ENCODE results near the gene TP53TG5. TPM values are rescaled to one million over a fixed set of nuclear protein-coding genes. Genes with fewer than 3 reads are reported as not detected.

TP53TG5 gene
- total RNA-seq, 1 experiment from 2014 or later: 0.69 TPM

DNA sequence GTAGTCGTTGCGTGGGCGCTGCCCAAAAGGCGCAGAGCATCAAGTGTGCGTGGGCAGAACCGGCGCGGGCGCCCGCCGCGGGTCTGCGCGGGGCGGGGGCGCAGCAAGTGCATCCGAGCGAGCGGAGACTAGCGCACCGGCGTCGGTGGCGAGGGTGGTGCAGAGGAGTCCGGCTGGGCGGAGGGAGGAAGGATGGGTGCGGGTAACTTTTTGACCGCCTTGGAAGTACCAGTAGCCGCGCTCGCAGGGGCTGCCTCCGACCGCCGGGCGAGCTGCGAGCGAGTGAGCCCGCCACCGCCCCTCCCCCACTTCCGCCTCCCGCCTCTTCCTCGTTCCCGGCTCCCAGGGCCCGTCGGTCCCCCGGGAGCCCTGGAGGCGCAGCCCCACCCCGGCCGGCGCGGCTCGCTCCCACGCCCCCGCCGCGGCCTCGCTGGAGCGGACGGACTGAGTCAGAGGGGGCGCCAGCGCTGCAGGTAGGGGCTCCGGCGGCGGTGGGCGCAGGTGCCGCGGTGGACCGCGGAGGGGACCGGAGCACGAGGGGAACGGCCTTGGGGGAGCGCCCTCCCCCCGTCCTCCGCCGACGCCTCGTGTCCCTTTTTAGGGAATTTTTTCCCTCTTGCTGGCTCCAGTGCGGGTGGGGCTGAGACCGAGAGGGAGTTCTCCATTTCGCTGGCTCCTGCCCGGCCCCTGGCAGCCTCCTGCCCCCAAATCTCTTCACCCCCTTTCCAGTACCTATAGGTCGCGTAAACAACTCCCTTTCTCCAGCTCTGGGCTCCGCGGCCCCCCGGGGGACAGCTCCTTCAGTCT, 28.3 kb upstream of the TP53TG5 start:
- TF ChIP-seq CTCF (conservative IDR thresholded peaks at IDR 0.05; ENCODE audit: low read depth, low read length) (0 out of 2 replicates have a peak, but pooled peaks have one; percentile 12), EZH2 (IDR thresholded peaks at IDR 0.05; ENCODE audit: borderline replicate concordance, low read depth, low read length, poor library complexity, severe bottlenecking) (no peak)
- ChIA-PET POLR2A (ENCODE audit: low non-redundant PET) (interaction anchor here (0.5 kb wide), 1 partner anchor 51 kb away, joined by 6 read pairs; no protein-coding TSS in a partner anchor), CTCF (interaction anchor here (1.0 to 1.4 kb wide), 2 partner anchors 34 to 44 kb away, joined by 3 read pairs; partner anchors contain the start of gene SYS1)
- Histone ChIP-seq H3K9me3 (ENCODE audit: low read depth, low read length, poor library complexity, severe bottlenecking) (no peaks in the 10 kb centered on the region), H3K27ac (ENCODE audit: low read depth, low read length, poor library complexity, severe bottlenecking) (peak overlapping the region; percentile 83), H3K36me3 (ENCODE audit: insufficient read depth, low read length, poor library complexity, severe bottlenecking) (peaks cover 18% of the 10 kb centered on the region), H3K4me3 (ENCODE audit: low read depth, low read length, poor library complexity, severe bottlenecking) (peak overlapping the region; percentile 76), H3K27me3 (replicated peaks; ENCODE audit: insufficient read depth, low read depth, low read length, poor library complexity) (no peaks in the 10 kb centered on the region), H3K4me1 (ENCODE audit: insufficient read depth, low read length, poor library complexity, severe bottlenecking) (peaks cover 9% of the 10 kb centered on the region)
- BruUV-seq (replicated peaks): no TSS peak
- DNase-seq (ENCODE audit: low spot score): peak; percentile 76
- intact Hi-C loops (cut with micrococcal nuclease; ENCODE audit: unreplicated experiment): no loop called here

DNA sequence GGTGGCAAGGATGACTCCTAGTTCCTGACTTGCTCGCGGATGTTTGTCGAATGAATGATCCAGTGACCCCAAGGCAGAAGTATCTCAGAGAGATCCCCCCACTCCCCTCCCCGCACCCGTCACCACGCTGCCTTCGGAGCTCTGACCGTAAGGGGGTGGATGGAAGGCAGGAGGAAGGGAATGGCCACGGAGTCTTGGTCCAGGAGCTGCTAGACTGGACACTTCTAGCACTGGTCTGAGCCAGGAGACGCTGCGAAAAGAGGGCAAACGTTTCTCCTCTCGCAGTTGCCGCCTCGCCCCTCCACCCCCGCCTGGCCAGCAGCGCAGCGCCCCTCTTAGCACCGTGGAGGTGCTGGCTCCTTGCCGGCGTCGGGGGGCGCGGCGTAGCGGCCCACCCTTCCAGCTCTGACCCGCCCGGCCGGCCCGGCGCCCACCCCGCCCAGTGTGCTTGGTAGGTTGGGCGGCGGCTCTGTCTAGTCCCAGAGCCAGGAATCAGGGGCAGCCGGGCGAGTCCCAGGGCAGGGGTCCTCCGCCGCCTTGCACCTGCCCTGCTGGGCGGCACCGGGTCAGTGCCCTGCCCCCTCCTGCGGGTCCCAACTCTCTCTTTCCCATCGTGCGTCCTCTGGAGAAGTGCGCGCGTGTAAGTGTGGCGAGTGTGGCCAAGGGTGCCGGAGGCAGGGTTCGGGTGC, 27.6 kb upstream of the TP53TG5 start:
- POLR2A ChIA-PET (ENCODE audit: low non-redundant PET): interaction anchor here (0.5 kb wide), 1 partner anchor 51 kb away, joined by 6 read pairs; no protein-coding TSS in a partner anchor
- intact Hi-C loops (cut with micrococcal nuclease; ENCODE audit: unreplicated experiment): no loop called here
- TF ChIP-seq CTCF (conservative IDR thresholded peaks at IDR 0.05; ENCODE audit: low read depth, low read length) (no peak), EZH2 (IDR thresholded peaks at IDR 0.05; ENCODE audit: borderline replicate concordance, low read depth, low read length, poor library complexity, severe bottlenecking) (no peak)
- Histone ChIP-seq H3K4me3 (ENCODE audit: low read depth, low read length, poor library complexity, severe bottlenecking) (peak overlapping the region; percentile 76), H3K4me1 (ENCODE audit: insufficient read depth, low read length, poor library complexity, severe bottlenecking) (peaks cover 9% of the 10 kb centered on the region), H3K9me3 (ENCODE audit: low read depth, low read length, poor library complexity, severe bottlenecking) (peaks cover 5% of the 10 kb centered on the region), H3K36me3 (ENCODE audit: insufficient read depth, low read length, poor library complexity, severe bottlenecking) (peaks cover 17% of the 10 kb centered on the region), H3K27ac (ENCODE audit: low read depth, low read length, poor library complexity, severe bottlenecking) (peak overlapping the region; percentile 83), H3K27me3 (replicated peaks; ENCODE audit: insufficient read depth, low read depth, low read length, poor library complexity) (no peaks in the 10 kb centered on the region)
- CTCF ChIA-PET: no interaction called here
- DNase-seq (ENCODE audit: low spot score): no peak
- BruUV-seq (replicated peaks): no TSS peak

- Histone ChIP-seq H3K27me3 (replicated peaks; ENCODE audit: insufficient read depth, low read depth, low read length, poor library complexity) (no peaks in the 10 kb centered on the region), H3K9me3 (ENCODE audit: low read depth, low read length, poor library complexity, severe bottlenecking) (peaks cover 10% of the 10 kb centered on the region), H3K4me3 (ENCODE audit: low read depth, low read length, poor library complexity, severe bottlenecking) (no peak overlapping the region), H3K27ac (ENCODE audit: low read depth, low read length, poor library complexity, severe bottlenecking) (no peak overlapping the region), H3K36me3 (ENCODE audit: insufficient read depth, low read length, poor library complexity, severe bottlenecking) (peaks cover 4% of the 10 kb centered on the region), H3K4me1 (ENCODE audit: insufficient read depth, low read length, poor library complexity, severe bottlenecking) (peaks cover 9% of the 10 kb centered on the region)
- ChIA-PET POLR2A (ENCODE audit: low non-redundant PET) (no interaction called here), CTCF (interaction anchor here (0.5 kb wide), 1 partner anchor 31 kb away, joined by 3 read pairs; no protein-coding TSS in a partner anchor)
- BruUV-seq (replicated peaks): TSS peak; percentile 54
- intact Hi-C loops (cut with micrococcal nuclease; ENCODE audit: unreplicated experiment): no loop called here
- DNase-seq (ENCODE audit: low spot score): no peak
- TF ChIP-seq EZH2 (IDR thresholded peaks at IDR 0.05; ENCODE audit: borderline replicate concordance, low read depth, low read length, poor library complexity, severe bottlenecking) (no peak), CTCF (conservative IDR thresholded peaks at IDR 0.05; ENCODE audit: low read depth, low read length) (no peak)
Observed at GRCh38 chr20:45404438-45404837, 26.3 kb upstream of the TP53TG5 start.
